RWPE2 (cell line): Measurements from ENCODE around the gene GINS2.
A peak's percentile ranks its signal among the peaks of the same experiment; 100 is the strongest.

Experiments
- ATAC-seq: fragments of 200-7000 bp; cut with Tn5 transposase; 3 replicates; pipeline ENCODE4 v1.9.1; 2021; ENCODE audit warnings: low read depth
- DNase-seq: peaks from one replicate; pipeline ENCODE4 v3.0.0-alpha.2; 2020; ENCODE audit warnings: low spot score
- H3K27ac ChIP-seq: fragments of 450-650 bp; 2 replicates; pipeline ENCODE4 v1.5.1; 2017; ENCODE audit warnings: mild to moderate bottlenecking; ENCODE audit not compliant: poor library complexity, severe bottlenecking
- H3K27me3 ChIP-seq: fragments of 250-450 bp; sonication (Bioruptor Pico); 2 replicates; pipeline ENCODE4 v1.5.1; 2021; ENCODE audit warnings: mild to moderate bottlenecking, moderate library complexity; ENCODE audit not compliant: insufficient read depth, poor library complexity, severe bottlenecking
- H3K36me3 ChIP-seq: fragments of 250-450 bp; sonication (Bioruptor Pico); 2 replicates; pipeline ENCODE4 v1.5.1; 2020; ENCODE audit warnings: low read depth, mild to moderate bottlenecking, moderate library complexity
- H3K4me1 ChIP-seq: fragments of 250-450 bp; sonication (Bioruptor Pico); 2 replicates; pipeline ENCODE4 v1.5.1; 2021; ENCODE audit warnings: mild to moderate bottlenecking, moderate library complexity; ENCODE audit not compliant: insufficient read depth, poor library complexity, severe bottlenecking
- H3K4me3 ChIP-seq: fragments of 250-450 bp; sonication (Bioruptor Pico); 2 replicates; pipeline ENCODE4 v1.5.1; 2021; ENCODE audit warnings: mild to moderate bottlenecking, moderate library complexity; ENCODE audit not compliant: severe bottlenecking
- H3K9me3 ChIP-seq: fragments of 250-450 bp; sonication (Bioruptor Pico); 2 replicates; pipeline ENCODE4 v1.5.1; 2021; ENCODE audit warnings: mild to moderate bottlenecking, moderate library complexity; ENCODE audit not compliant: severe bottlenecking
- TF ChIP-seq, protein P1 (sequence below): fragments of 450-650 bp; IDR thresholded peaks from one replicate; pipeline ENCODE4 v1.5.1; 2017; ENCODE audit warnings: mild to moderate bottlenecking, moderate library complexity; ENCODE audit not compliant: poor library complexity, severe bottlenecking

GINS2 gene

DNA sequence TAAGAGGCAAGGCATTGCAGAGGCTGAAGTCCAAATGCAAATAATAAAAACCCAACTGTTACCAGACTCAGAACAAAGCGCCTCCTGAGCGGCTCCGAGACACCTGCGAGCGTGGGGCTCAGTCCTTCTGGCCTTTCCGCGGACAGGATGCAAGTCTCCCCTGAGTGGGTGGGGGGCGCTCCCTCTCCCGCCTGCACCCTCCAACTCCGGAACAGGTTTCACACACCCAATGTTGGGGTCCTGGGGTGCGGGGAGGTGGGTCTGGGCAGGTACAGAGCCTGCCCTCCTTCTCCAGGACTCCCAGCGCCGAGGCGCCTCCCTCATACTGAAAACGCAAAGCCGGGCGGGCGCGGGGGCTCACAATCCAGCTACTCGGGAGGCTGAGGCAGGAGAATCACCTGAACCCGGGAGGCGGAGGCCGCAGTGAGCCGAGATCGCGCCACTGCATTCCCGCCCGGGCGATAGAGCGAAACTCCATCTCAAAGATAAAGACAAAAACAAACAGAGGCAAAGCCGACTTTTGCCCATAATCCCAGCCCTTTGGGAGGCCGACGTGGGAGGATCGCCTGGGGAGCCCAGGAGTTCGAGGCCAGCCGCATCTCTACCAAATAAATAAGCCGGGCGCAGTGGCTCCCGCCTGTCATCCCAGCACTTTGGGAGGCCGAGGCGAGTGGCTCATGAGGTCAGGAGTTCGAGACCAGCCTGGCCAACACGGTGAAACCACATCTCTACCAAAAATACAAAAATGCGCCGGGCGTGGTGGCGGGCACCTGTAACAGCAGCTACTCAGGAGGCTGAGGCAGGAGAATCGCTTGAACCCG, 893 bp downstream of the GINS2 start:
- Histone ChIP-seq H3K27ac (no peak overlapping the region), H3K36me3 (peaks cover 31% of the 10 kb centered on the region), H3K9me3 (no peaks in the 10 kb centered on the region), H3K4me3 (peak overlapping the region; percentile 80), H3K27me3 (peaks cover 6% of the 10 kb centered on the region), H3K4me1 (peaks cover 3% of the 10 kb centered on the region)
- TF ChIP-seq, protein P1, sequence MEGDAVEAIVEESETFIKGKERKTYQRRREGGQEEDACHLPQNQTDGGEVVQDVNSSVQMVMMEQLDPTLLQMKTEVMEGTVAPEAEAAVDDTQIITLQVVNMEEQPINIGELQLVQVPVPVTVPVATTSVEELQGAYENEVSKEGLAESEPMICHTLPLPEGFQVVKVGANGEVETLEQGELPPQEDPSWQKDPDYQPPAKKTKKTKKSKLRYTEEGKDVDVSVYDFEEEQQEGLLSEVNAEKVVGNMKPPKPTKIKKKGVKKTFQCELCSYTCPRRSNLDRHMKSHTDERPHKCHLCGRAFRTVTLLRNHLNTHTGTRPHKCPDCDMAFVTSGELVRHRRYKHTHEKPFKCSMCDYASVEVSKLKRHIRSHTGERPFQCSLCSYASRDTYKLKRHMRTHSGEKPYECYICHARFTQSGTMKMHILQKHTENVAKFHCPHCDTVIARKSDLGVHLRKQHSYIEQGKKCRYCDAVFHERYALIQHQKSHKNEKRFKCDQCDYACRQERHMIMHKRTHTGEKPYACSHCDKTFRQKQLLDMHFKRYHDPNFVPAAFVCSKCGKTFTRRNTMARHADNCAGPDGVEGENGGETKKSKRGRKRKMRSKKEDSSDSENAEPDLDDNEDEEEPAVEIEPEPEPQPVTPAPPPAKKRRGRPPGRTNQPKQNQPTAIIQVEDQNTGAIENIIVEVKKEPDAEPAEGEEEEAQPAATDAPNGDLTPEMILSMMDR, result no peak
- no peak for DNase-seq
- no peak for ATAC-seq

DNA sequence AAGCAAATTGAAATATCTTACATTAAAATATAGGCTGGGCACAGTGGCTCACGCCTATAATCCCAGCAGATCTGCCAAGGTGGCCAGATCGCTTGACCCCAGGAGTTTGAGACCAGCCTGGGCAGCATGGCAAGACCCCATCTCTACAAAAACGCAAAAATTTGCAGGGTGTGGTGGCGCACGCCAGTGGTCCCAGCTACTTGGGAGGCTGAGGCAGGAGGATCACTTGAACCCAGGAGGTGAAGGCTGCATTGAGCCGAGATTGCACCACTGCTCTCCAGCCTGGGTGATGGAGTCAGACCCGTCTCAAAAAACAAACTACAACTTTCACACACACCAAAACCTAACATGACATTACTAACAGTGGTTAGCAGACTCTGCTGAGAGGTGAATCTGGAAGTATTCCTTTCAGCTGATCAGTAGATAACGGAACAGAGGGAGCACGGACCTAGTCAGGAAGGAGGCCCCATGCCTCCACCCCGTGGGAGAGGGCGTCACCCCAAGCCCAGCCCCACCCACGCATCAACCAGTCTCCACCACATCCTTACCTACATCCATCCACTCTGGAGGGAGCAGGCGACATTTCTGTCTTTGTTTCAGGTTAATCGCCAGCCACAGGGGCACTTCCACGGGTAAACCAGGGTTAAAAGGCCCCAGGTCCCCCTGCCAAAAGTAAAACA, 1.7 kb downstream of the GINS2 start:
- TF ChIP-seq, protein P1, result no peak
- ATAC-seq, result no peak
- Histone ChIP-seq H3K4me3 (no peak overlapping the region), H3K27ac (no peak overlapping the region), H3K27me3 (peaks cover 6% of the 10 kb centered on the region), H3K4me1 (peaks cover 3% of the 10 kb centered on the region), H3K36me3 (peaks cover 31% of the 10 kb centered on the region), H3K9me3 (no peaks in the 10 kb centered on the region)
- DNase-seq, result no peak

DNA sequence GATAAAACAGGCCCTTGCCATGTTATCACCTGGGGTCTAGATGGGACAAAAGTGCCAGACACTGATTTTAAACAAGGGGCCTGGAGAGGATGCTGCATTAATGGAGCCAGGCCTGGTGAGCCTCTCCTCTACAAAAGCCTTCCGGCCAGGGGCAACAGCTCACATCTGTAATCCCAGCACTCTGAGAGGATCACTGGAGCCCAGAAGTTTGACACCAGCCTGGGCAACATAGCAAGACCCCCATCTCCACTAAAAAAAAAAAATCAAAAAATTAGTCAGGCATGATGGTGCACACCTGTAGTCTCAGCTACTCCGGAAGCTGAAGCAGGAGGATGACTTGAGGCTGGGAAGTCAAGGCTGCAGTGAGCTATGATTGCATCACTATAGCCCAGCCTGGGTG, 3.5 kb downstream of the GINS2 start:
- DNase-seq (no peak), ATAC-seq (no peak)
- Histone ChIP-seq H3K27me3 (peaks cover 3% of the 10 kb centered on the region), H3K36me3 (peaks cover 47% of the 10 kb centered on the region), H3K4me1 (peaks cover 3% of the 10 kb centered on the region), H3K27ac (no peak overlapping the region), H3K4me3 (no peak overlapping the region), H3K9me3 (no peaks in the 10 kb centered on the region)
- TF ChIP-seq, protein P1, result no peak

DNA sequence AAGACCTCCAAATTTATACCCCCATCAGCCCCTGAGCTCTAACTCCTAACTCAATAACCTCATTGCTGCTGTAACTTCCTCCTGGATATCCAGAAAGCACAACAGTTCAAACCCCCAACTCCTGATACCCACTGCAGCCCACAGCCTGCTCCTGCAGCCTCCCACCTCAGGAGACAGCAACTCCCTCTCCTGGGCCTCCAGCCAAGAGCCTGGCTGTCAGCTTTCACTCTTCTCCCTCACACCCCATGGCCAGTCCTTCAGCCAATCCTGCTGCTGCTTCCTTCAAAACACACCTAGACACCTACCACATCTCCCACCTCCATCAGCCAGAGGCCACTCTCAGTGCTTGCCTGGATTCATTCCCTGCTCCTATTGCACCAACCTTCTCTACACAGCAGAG, 5.4 kb downstream of the GINS2 start:
- no peak overlapping the region for H3K27ac ChIP-seq
- no peak for DNase-seq
- TF ChIP-seq, protein P1, result no peak
- no peaks in the 10 kb centered on the region for H3K9me3 ChIP-seq
- H3K36me3 ChIP-seq, result peaks cover 66% of the 10 kb centered on the region
- H3K27me3 ChIP-seq, result no peaks in the 10 kb centered on the region
- H3K4me1 ChIP-seq, result no peaks in the 10 kb centered on the region
- peak; percentile 15; the same call in 1 of the 3 replicates for ATAC-seq
- no peak overlapping the region for H3K4me3 ChIP-seq
